Measurements from ENCODE around the gene CCDC71L.

CCDC71L gene

GRCh38 chr7:106643216-106644000, 17.6 kb downstream of the CCDC71L start:
- no peaks in the 10 kb centered on the region for H3K9me3 ChIP-seq (ENCODE audit: insufficient read depth, low read length)
- H3K36me3 ChIP-seq (ENCODE audit: insufficient read depth, insufficient read length, low read length), result no peaks in the 10 kb centered on the region
- no peak for TF ChIP-seq ZNF274 (IDR thresholded peaks at IDR 0.05; ENCODE audit: low read depth, low read length)
- no peak for TF ChIP-seq SUZ12 (IDR thresholded peaks at IDR 0.05; ENCODE audit: extremely low read depth, insufficient read depth, insufficient read length)
- TF ChIP-seq YY1 (IDR thresholded peaks at IDR 0.05; ENCODE audit: insufficient read depth, insufficient read length), result no peak
- DNase-seq (ENCODE audit: low read depth, low spot score), result no peak
- no peak overlapping the region for H3K4me3 ChIP-seq (ENCODE audit: insufficient read length, low read depth)
- no peak overlapping the region for H3K9ac ChIP-seq (ENCODE audit: insufficient read length, low read depth)
- no peaks in the 10 kb centered on the region for H3K27me3 ChIP-seq (ENCODE audit: insufficient read depth, insufficient read length)
- no peaks in the 10 kb centered on the region for H3K4me1 ChIP-seq (ENCODE audit: insufficient read depth, insufficient read length)

GRCh38 chr7:106641416-106641815, 19.5 kb downstream of the CCDC71L start:
- Histone ChIP-seq H3K9me3 (ENCODE audit: insufficient read depth, low read length) (no peaks in the 10 kb centered on the region), H3K36me3 (ENCODE audit: insufficient read depth, insufficient read length, low read length) (no peaks in the 10 kb centered on the region), H3K4me1 (ENCODE audit: insufficient read depth, insufficient read length) (no peaks in the 10 kb centered on the region), H3K9ac (ENCODE audit: insufficient read length, low read depth) (no peak overlapping the region), H3K4me3 (ENCODE audit: insufficient read length, low read depth) (no peak overlapping the region), H3K27me3 (ENCODE audit: insufficient read depth, insufficient read length) (no peaks in the 10 kb centered on the region)
- DNase-seq (ENCODE audit: low read depth, low spot score), result no peak
- TF ChIP-seq YY1 (IDR thresholded peaks at IDR 0.05; ENCODE audit: insufficient read depth, insufficient read length), result no peak
- no peak for TF ChIP-seq SUZ12 (IDR thresholded peaks at IDR 0.05; ENCODE audit: extremely low read depth, insufficient read depth, insufficient read length)
- no peak for TF ChIP-seq ZNF274 (IDR thresholded peaks at IDR 0.05; ENCODE audit: low read depth, low read length)

- Histone ChIP-seq H3K4me1 (ENCODE audit: insufficient read depth, insufficient read length) (no peaks in the 10 kb centered on the region), H3K4me3 (ENCODE audit: insufficient read length, low read depth) (no peak overlapping the region), H3K27me3 (ENCODE audit: insufficient read depth, insufficient read length) (no peaks in the 10 kb centered on the region), H3K36me3 (ENCODE audit: insufficient read depth, insufficient read length, low read length) (no peaks in the 10 kb centered on the region), H3K9ac (ENCODE audit: insufficient read length, low read depth) (no peak overlapping the region), H3K9me3 (ENCODE audit: insufficient read depth, low read length) (no peaks in the 10 kb centered on the region)
- no peak for TF ChIP-seq SUZ12 (IDR thresholded peaks at IDR 0.05; ENCODE audit: extremely low read depth, insufficient read depth, insufficient read length)
- no peak for TF ChIP-seq ZNF274 (IDR thresholded peaks at IDR 0.05; ENCODE audit: low read depth, low read length)
- no peak for TF ChIP-seq YY1 (IDR thresholded peaks at IDR 0.05; ENCODE audit: insufficient read depth, insufficient read length)
- no peak for DNase-seq (ENCODE audit: low read depth, low spot score)
These were observed 20.4 kb downstream of the CCDC71L start for GRCh38 chr7:106640368-106641141.

- Histone ChIP-seq H3K27me3 (ENCODE audit: insufficient read depth, insufficient read length) (no peaks in the 10 kb centered on the region), H3K4me1 (ENCODE audit: insufficient read depth, insufficient read length) (no peaks in the 10 kb centered on the region), H3K4me3 (ENCODE audit: insufficient read length, low read depth) (no peak overlapping the region), H3K36me3 (ENCODE audit: insufficient read depth, insufficient read length, low read length) (no peaks in the 10 kb centered on the region), H3K9me3 (ENCODE audit: insufficient read depth, low read length) (no peaks in the 10 kb centered on the region), H3K9ac (ENCODE audit: insufficient read length, low read depth) (no peak overlapping the region)
- no peak for DNase-seq (ENCODE audit: low read depth, low spot score)
- TF ChIP-seq SUZ12 (IDR thresholded peaks at IDR 0.05; ENCODE audit: extremely low read depth, insufficient read depth, insufficient read length), result no peak
- no peak for TF ChIP-seq ZNF274 (IDR thresholded peaks at IDR 0.05; ENCODE audit: low read depth, low read length)
- TF ChIP-seq YY1 (IDR thresholded peaks at IDR 0.05; ENCODE audit: insufficient read depth, insufficient read length), result no peak
These were observed 21.3 kb downstream of the CCDC71L start for GRCh38 chr7:106639476-106640334.

GRCh38 chr7:106635411-106635810, 25.5 kb downstream of the CCDC71L start:
- Histone ChIP-seq H3K4me1 (ENCODE audit: insufficient read depth, insufficient read length) (no peaks in the 10 kb centered on the region), H3K27me3 (ENCODE audit: insufficient read depth, insufficient read length) (no peaks in the 10 kb centered on the region), H3K9me3 (ENCODE audit: insufficient read depth, low read length) (no peaks in the 10 kb centered on the region), H3K4me3 (ENCODE audit: insufficient read length, low read depth) (no peak overlapping the region), H3K36me3 (ENCODE audit: insufficient read depth, insufficient read length, low read length) (no peaks in the 10 kb centered on the region), H3K9ac (ENCODE audit: insufficient read length, low read depth) (no peak overlapping the region)
- no peak for TF ChIP-seq SUZ12 (IDR thresholded peaks at IDR 0.05; ENCODE audit: extremely low read depth, insufficient read depth, insufficient read length)
- no peak for TF ChIP-seq ZNF274 (IDR thresholded peaks at IDR 0.05; ENCODE audit: low read depth, low read length)
- TF ChIP-seq YY1 (IDR thresholded peaks at IDR 0.05; ENCODE audit: insufficient read depth, insufficient read length), result no peak
- DNase-seq (ENCODE audit: low read depth, low spot score), result no peak

- no peak overlapping the region for H3K9ac ChIP-seq (ENCODE audit: insufficient read length, low read depth)
- H3K4me3 ChIP-seq (ENCODE audit: insufficient read length, low read depth), result no peak overlapping the region
- no peaks in the 10 kb centered on the region for H3K9me3 ChIP-seq (ENCODE audit: insufficient read depth, low read length)
- H3K27me3 ChIP-seq (ENCODE audit: insufficient read depth, insufficient read length), result no peaks in the 10 kb centered on the region
- TF ChIP-seq SUZ12 (IDR thresholded peaks at IDR 0.05; ENCODE audit: extremely low read depth, insufficient read depth, insufficient read length), result no peak
- TF ChIP-seq ZNF274 (IDR thresholded peaks at IDR 0.05; ENCODE audit: low read depth, low read length), result no peak
- no peaks in the 10 kb centered on the region for H3K36me3 ChIP-seq (ENCODE audit: insufficient read depth, insufficient read length, low read length)
- H3K4me1 ChIP-seq (ENCODE audit: insufficient read depth, insufficient read length), result no peaks in the 10 kb centered on the region
- no peak for DNase-seq (ENCODE audit: low read depth, low spot score)
These were observed 26.0 kb downstream of the CCDC71L start for GRCh38 chr7:106634958-106635357.

All from NT2/D1 (cell line).